B cell (primary cell): Measurements from ENCODE around the gene DTL. TPM values are rescaled to one million over a fixed set of nuclear protein-coding genes. Genes with fewer than 3 reads are reported as not detected.

ENCODE experiments used
- ATAC-seq: fragments of 200-7000 bp; cut with Tn5 transposase; one replicate; pipeline ENCODE4 v1.10.0; 2021; ENCODE audit warnings: low read depth, mild to moderate bottlenecking, moderate number of reproducible peaks, moderate library complexity
- CTCF ChIA-PET: fragments of 350-600 bp; sonication (Branson Sonifier 250); formaldehyde crosslinking; loops from one replicate; lab custom pipeline; 2021; ENCODE audit warnings: antibody characterized with exemption, inconsistent platforms; lab: Charles Lee
- POLR2A ChIA-PET: fragments of 350-600 bp; sonication (Branson Sonifier 250); formaldehyde crosslinking; loops from one replicate; lab custom pipeline; 2021; ENCODE audit warnings: antibody characterized with exemption; lab: Charles Lee
- DNase-seq: peaks from one replicate; pipeline ENCODE4 v3.0.0; 2013
- H2AFZ ChIP-seq: 2 replicates; pipeline ENCODE4 v1.6.1; 2012; ENCODE audit warnings: mild to moderate bottlenecking, low read depth, low read length; ENCODE audit not compliant: insufficient read depth, poor library complexity, severe bottlenecking
- H3K27ac ChIP-seq, 2 donors: 1 replicate in 1 of 2; 2 replicates in 1 of 2; pipeline ENCODE4 v1.5.1; 2012 to 2013; ENCODE audit warnings: low read length in 2 of 2, mild to moderate bottlenecking in 2 of 2, moderate library complexity in 1 of 2
- H3K27me3 ChIP-seq, 4 experiments: fragments of 200-600 bp in 1 of 4; sonication (generic) in 1 of 4; replicated peaks in 1 of 4; 1 replicate in 2 of 4; 2 replicates in 2 of 4; pipeline versions ENCODE4 v1.6.1 to v1.7.0; 2013 to 2016; ENCODE audit warnings: low read length in 3 of 4, mild to moderate bottlenecking in 2 of 4, mixed read lengths in 1 of 4, moderate library complexity in 1 of 4; ENCODE audit not compliant: insufficient read depth in 4 of 4, control insufficient read depth in 3 of 4; ENCODE audit errors: control extremely low read depth in 1 of 4
- H3K36me3 ChIP-seq, 2 experiments: replicated peaks in 1 of 2; 1 replicate in 1 of 2; 2 replicates in 1 of 2; pipeline versions ENCODE4 v1.6.1 to v1.7.1; 2013; ENCODE audit warnings: low read length in 1 of 2; ENCODE audit not compliant: insufficient read depth in 2 of 2, control insufficient read depth in 1 of 2; ENCODE audit errors: control extremely low read depth in 1 of 2, extremely low read depth in 1 of 2
- H3K4me1 ChIP-seq, 2 donors: fragments of 200-600 bp in 1 of 2; sonication (generic) in 1 of 2; 1 replicate in 1 of 2; 2 replicates in 1 of 2; pipeline versions ENCODE4 v1.5.1 to v1.6.1; 2013 to 2017; ENCODE audit warnings: low read length in 2 of 2; ENCODE audit not compliant: control insufficient read depth in 2 of 2, insufficient read depth in 2 of 2
- H3K4me2 ChIP-seq: replicated peaks from 2 replicates; pipeline ENCODE3; 2012; ENCODE audit warnings: mild to moderate bottlenecking, low read depth, low read length; ENCODE audit not compliant: poor library complexity, severe bottlenecking
- H3K4me3 ChIP-seq, 5 experiments: fragments of 200-600 bp in 1 of 5; sonication (generic) in 1 of 5; 1 replicate in 3 of 5; 2 replicates in 2 of 5; pipeline versions ENCODE4 v1.5.1 to v1.7.0; 2011 to 2016; ENCODE audit warnings: low read length in 4 of 5, mild to moderate bottlenecking in 4 of 5, low read depth in 2 of 5, control low read depth in 1 of 5, moderate library complexity in 1 of 5; ENCODE audit not compliant: insufficient read depth in 1 of 5; ENCODE audit errors: control extremely low read depth in 1 of 5, extremely low read depth in 1 of 5
- H3K79me2 ChIP-seq: fragments of 200-600 bp; sonication (generic); one replicate; pipeline ENCODE4 v1.6.0; 2016; ENCODE audit warnings: low read length; ENCODE audit not compliant: control insufficient read depth, insufficient read depth
- H3K9ac ChIP-seq: fragments of 200-600 bp; sonication (generic); 2 replicates; pipeline ENCODE4 v1.6.1; 2017; ENCODE audit warnings: mild to moderate bottlenecking, low read length, moderate library complexity
- H3K9me3 ChIP-seq, 3 donors: one replicate each; pipeline versions ENCODE4 v1.6.1 to v1.7.1; 2013; ENCODE audit warnings: low read length in 2 of 3; ENCODE audit not compliant: control insufficient read depth in 2 of 3, insufficient read depth in 1 of 3; ENCODE audit errors: control extremely low read depth in 1 of 3
- H4K20me1 ChIP-seq: 2 replicates; pipeline ENCODE4 v1.6.0; 2012; ENCODE audit warnings: mild to moderate bottlenecking, low read length; ENCODE audit not compliant: insufficient read depth, control insufficient read depth, poor library complexity, severe bottlenecking
- H3K27ac Mint-ChIP-seq: one replicate; pipeline ENCODE4 v1.8.0; 2021; ENCODE audit warnings: mixed read lengths
- H3K27me3 Mint-ChIP-seq: one replicate; pipeline ENCODE4 v1.8.0; 2021; ENCODE audit warnings: mixed read lengths
- H3K4me1 Mint-ChIP-seq: one replicate; pipeline ENCODE4 v1.8.0; 2021; ENCODE audit warnings: mixed read lengths
- H3K4me3 Mint-ChIP-seq: one replicate; pipeline ENCODE4 v1.8.0; 2021; ENCODE audit warnings: mixed read lengths
- H3K9me3 Mint-ChIP-seq: one replicate; pipeline ENCODE4 v1.8.0; 2022; ENCODE audit warnings: mixed read lengths; ENCODE audit not compliant: insufficient read depth
- EZH2 ChIP-seq: IDR thresholded peaks from 2 replicates; pipeline ENCODE4 v1.6.1; 2012; ENCODE audit warnings: borderline replicate concordance, low read depth, mild to moderate bottlenecking, moderate library complexity, low read length; ENCODE audit not compliant: insufficient read depth, poor library complexity, severe bottlenecking
- WGBS: methylation state at CpG from one replicate; pipeline ENCODE4 v1.1.5; 2013; ENCODE audit warnings: missing lambda C conversion rate; ENCODE audit not compliant: insufficient coverage; 5-methylcytosine and 5-hydroxymethylcytosine counted together
- intact Hi-C: fragments of 100-400 bp; cut with micrococcal nuclease; formaldehyde crosslinking; loops from one replicate; pipeline ENCODE4 v1.10.0; 2022
- polyA plus RNA-seq: library from polyadenylated mRNA; depleted of rRNA; stranded (reverse); fragments of >200 nt; gene quantifications from 2 replicates; pipeline ENCODE4 v1.2.3, GENCODE V29; 2012
- total RNA-seq, 2 donors: library from RNA; stranded (reverse); fragments of 120-200 nt in 1 of 2; gene quantifications; 1 replicate in 1 of 2; 2 replicates in 1 of 2; pipeline versions ENCODE4 v1.2.3 to v1.2.4, GENCODE V29; 2013 to 2022
- TF ChIP-seq, protein P1 (sequence below): fragments of 200-600 bp; IDR thresholded peaks from one replicate; pipeline ENCODE4 v1.8.0; 2022; ENCODE audit warnings: antibody characterized with exemption, mild to moderate bottlenecking

DTL gene
- total and polyA plus RNA-seq, 2 donors (not counting 1 experiment from before 2014, with no cell fraction given): 0.37 to 0.39 TPM

DNA sequence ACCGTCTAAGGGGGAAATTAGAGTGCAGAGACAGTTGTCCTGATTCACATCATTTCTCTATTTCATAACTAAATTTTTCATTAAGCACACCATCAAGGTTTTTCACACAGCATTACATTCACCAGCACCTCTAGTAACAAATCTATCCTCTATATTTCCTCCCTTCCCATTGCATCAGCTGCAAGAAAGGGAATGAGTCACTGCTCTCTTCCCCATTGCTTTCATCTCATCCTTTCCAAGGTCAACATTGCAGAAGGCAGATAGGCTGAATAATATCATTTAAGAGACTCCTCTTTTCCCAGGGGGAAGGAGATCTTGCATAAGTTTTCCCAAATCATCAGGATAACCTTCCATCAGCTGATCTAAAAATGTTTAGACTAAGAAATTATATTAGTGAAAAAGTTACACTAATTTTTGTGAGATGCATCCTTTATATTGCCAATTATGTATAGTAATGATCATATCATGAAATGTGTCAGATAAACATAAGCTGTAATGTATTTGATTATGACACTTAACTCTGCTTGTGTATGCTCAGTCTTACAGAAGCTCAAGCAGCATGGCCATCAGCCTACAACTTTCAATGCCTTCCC is 4.5 kb upstream of the DTL start:
- peaks cover 53% of the 10 kb centered on the region for H3K4me1 Mint-ChIP-seq
- intact Hi-C loops: loop anchor here (10.0 kb wide), 1 partner anchor 984 kb away; the partner anchor contains the start of gene ANGEL2

DNA sequence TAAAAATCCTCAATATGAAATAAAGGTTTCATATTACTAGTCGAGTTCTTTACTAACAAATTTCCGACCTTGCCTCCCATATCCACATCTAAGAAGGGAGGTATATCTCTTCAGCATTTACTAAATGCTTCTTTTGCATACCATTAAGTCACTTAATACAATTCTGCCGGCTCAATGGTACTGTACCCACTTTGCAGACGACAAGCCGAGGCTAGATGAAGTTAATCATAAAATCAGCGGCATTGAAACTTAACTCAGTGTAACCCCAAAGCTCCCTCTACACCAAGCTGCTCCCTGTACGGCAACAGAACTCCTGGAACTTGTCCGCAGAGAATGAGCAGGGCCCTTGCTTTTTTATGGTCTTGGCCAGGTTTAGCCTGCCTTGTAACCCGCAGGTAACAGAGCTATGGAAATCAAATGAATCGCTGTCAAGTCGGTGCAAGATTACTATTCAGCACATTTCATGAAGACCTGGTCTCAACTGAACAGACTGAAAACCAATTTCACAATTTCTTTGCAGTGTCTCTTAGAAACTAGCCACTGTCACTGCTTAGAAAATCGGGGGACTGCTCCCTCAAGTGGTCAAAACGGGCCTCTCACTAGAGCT is 929 bp upstream of the DTL start:
- H3K4me3 Mint-ChIP-seq: peak overlapping the region; percentile 99
- POLR2A ChIA-PET: interaction anchor here (0.9 to 1.7 kb wide), 3 partner anchors 250 to 354 kb away, joined by 3 to 9 read pairs (median 5); no protein-coding TSS in a partner anchor
- Histone ChIP-seq H3K4me3 (peak overlapping the region; percentile 58 to 95 (median 84)), H3K79me2 (peaks cover 47% of the 10 kb centered on the region), H3K27ac (peak overlapping the region; percentile 71 to 75), H3K27me3 (no peaks in the 10 kb centered on the region), H3K4me2 (peak overlapping the region; percentile 88), H4K20me1 (peaks cover 13% of the 10 kb centered on the region), H3K4me1 (peaks cover 16 to 19% of the 10 kb centered on the region in 2 donors), H3K9me3 (no peaks in the 10 kb centered on the region), H3K9ac (peak overlapping the region; percentile 76), H2AFZ (peak overlapping the region; percentile 93), H3K36me3 (no peaks in the 10 kb centered on the region)
- 3% methylated on average over 13 of the region's 13 CpGs for WGBS
- H3K27me3 Mint-ChIP-seq: no peaks in the 10 kb centered on the region
- intact Hi-C loops: loop anchor here (1.0 to 10.0 kb wide), 13 partner anchors 22 to 980 kb away; partner anchors contain the start of genes ANGEL2, ATF3, FLVCR1 and LPGAT1
- ATAC-seq (no peak), DNase-seq (no peak)
- H3K4me1 Mint-ChIP-seq: peaks cover 53% of the 10 kb centered on the region
- CTCF ChIA-PET: interaction anchor here (1.0 to 4.3 kb wide), 25 partner anchors 8 to 574 kb away, joined by 3 to 41 read pairs (median 7); partner anchors contain the start of genes ATF3, PACC1 and PPP2R5A
- TF ChIP-seq EZH2: no peak
- TF ChIP-seq, protein P1, sequence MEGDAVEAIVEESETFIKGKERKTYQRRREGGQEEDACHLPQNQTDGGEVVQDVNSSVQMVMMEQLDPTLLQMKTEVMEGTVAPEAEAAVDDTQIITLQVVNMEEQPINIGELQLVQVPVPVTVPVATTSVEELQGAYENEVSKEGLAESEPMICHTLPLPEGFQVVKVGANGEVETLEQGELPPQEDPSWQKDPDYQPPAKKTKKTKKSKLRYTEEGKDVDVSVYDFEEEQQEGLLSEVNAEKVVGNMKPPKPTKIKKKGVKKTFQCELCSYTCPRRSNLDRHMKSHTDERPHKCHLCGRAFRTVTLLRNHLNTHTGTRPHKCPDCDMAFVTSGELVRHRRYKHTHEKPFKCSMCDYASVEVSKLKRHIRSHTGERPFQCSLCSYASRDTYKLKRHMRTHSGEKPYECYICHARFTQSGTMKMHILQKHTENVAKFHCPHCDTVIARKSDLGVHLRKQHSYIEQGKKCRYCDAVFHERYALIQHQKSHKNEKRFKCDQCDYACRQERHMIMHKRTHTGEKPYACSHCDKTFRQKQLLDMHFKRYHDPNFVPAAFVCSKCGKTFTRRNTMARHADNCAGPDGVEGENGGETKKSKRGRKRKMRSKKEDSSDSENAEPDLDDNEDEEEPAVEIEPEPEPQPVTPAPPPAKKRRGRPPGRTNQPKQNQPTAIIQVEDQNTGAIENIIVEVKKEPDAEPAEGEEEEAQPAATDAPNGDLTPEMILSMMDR: no peak
- no peaks in the 10 kb centered on the region for H3K9me3 Mint-ChIP-seq
- H3K27ac Mint-ChIP-seq: peak overlapping the region; percentile 95

More for the DNA sequence above, 4.5 kb upstream of the DTL start:
- no peak overlapping the region for H3K4me2 ChIP-seq
- ATAC-seq (no peak), DNase-seq (no peak)
- H3K79me2 ChIP-seq: peaks cover 82% of the 10 kb centered on the region
- Mint-ChIP-seq H3K9me3 (no peaks in the 10 kb centered on the region), H3K4me3 (no peak overlapping the region), H3K27ac (no peak overlapping the region), H3K27me3 (no peaks in the 10 kb centered on the region)
- H3K36me3 ChIP-seq: peaks cover 0 to 4% of the 10 kb centered on the region in 2 experiments
- ChIA-PET CTCF (interaction anchor here (0.9 to 1.3 kb wide), 3 partner anchors 32 to 446 kb away, joined by 3 to 4 read pairs (median 3); no protein-coding TSS in a partner anchor), POLR2A (no interaction called here)
- no CpG with 5 or more reads among the region's 1 CpG for WGBS
- H3K4me1 ChIP-seq: peaks cover 10 to 15% of the 10 kb centered on the region in 2 donors
- H3K27me3 ChIP-seq: no peaks in the 10 kb centered on the region
- TF ChIP-seq EZH2: no peak
- H3K9ac ChIP-seq: no peak overlapping the region
- H3K4me3 ChIP-seq: no peak overlapping the region
- H3K27ac ChIP-seq: no peak overlapping the region
- peaks cover 18% of the 10 kb centered on the region for H4K20me1 ChIP-seq
- no peak overlapping the region for H2AFZ ChIP-seq
- H3K9me3 ChIP-seq: no peaks in the 10 kb centered on the region
